T-helper 1 cell treated with Interleukin-12 subunit alpha and Interleukin-12 subunit beta and Interleukin-4 antibody, amounts not matched to agents 30 ng/mL and 1 ng/mL, for 36 hours (primary cell): ENCODE results near the gene ETHE1. TPM values are rescaled to one million over a fixed set of nuclear protein-coding genes. Genes with fewer than 3 reads are reported as not detected.
"Not testable (repeated sequence)": the region's sequence is repeated elsewhere in the genome, so short reads cannot be mapped to it uniquely, and the experiment has no call there.

Source experiments
- intact Hi-C: fragments of 100-400 bp; cut with micrococcal nuclease; formaldehyde crosslinking; loops from one replicate; pipeline ENCODE4 v1.15.1; 2024
- total RNA-seq: library from RNA; stranded (reverse); gene quantifications from 2 replicates; pipeline ENCODE4 v1.2.3, GENCODE V29; 2022

ETHE1 gene
- total RNA-seq, 1 donor from 2014 or later: 62.8 TPM

GRCh38 chr19:43525836-43526771, 897 bp downstream of the ETHE1 start:
- intact Hi-C loops: loop anchor here (1.0 to 5.0 kb wide), 3 partner anchors 7 to 1981 kb away; partner anchors contain the start of genes PHLDB3, VASP and ZNF575

- intact Hi-C loops: loop anchor here (1.0 to 5.0 kb wide), 3 partner anchors 8 to 1982 kb away; partner anchors contain the start of genes PHLDB3, VASP and ZNF575
Measured at GRCh38 chr19:43524922-43525835, 1.8 kb downstream of the ETHE1 start.

DNA sequence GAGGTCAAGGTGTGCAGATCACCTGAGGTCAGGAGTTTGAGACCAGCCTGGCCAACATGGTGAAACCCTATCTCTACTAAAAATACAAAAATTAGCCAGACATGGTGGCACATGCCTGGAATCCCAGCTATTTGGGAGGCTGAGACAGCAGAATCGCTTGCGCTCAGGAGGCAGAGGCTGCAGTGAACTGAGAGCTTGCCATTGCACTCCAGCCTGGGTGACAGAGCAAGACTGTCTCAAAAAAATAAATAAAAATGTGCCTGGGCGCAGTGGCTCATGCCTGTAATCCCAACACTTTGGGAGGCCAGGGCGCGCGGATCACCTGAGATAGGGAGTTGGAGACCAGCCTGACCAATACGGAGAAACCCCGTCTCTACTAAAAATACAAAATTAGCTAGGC, 3.3 kb downstream of the ETHE1 start:
- intact Hi-C loops: not testable (repeated sequence)

- intact Hi-C loops: no loop called here
Measured at GRCh38 chr19:43522929-43523328, 4.1 kb downstream of the ETHE1 start.

DNA sequence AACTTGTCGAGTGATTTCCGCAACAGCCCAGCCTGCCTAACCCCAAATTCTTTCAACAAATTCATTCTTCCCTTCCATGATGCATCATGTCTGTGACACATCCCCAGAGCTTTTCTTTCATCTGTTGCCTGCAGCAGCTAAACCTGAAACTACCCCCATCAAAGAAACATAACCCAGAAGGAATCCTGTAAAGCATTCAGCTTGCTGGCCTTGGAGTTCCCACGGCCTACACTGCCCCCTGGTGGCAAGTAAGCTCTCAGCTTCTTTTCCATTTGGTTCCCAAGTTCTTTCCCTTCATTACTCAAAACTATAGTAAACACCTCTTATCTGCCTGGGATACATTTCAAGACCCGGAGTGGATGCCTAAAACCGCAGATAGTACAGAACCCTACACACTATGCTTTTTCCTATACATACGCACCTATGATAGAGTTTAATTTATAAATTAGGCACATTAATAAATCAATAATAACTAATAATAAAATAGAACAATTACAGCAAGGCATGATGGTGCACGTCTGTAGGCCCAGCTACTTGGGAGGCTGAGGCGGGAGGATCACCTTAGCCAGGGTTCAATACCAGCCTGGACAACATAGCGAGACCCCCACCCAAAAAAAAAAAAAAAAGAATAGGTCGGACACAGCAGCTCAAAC, 7.4 kb downstream of the ETHE1 start:
- intact Hi-C loops: loop anchor here (1.0 to 10.0 kb wide), 6 partner anchors 8 to 245 kb away; partner anchors contain the start of genes ETHE1 and PHLDB3

- intact Hi-C loops: loop anchor here (10.0 kb wide), 1 partner anchor 243 kb away; no protein-coding TSS in a partner anchor
Measured at GRCh38 chr19:43518051-43518450, 8.9 kb downstream of the ETHE1 start.

GRCh38 chr19:43512399-43512798, 14.6 kb downstream of the ETHE1 start:
- intact Hi-C loops: loop anchor here (10.0 kb wide), 1 partner anchor 238 kb away; no protein-coding TSS in a partner anchor

GRCh38 chr19:43511324-43511723, 15.7 kb downstream of the ETHE1 start:
- intact Hi-C loops: loop anchor here (10.0 kb wide), 1 partner anchor 237 kb away; no protein-coding TSS in a partner anchor

GRCh38 chr19:43510713-43511112, 16.3 kb downstream of the ETHE1 start:
- intact Hi-C loops: loop anchor here (10.0 kb wide), 1 partner anchor 236 kb away; no protein-coding TSS in a partner anchor

DNA sequence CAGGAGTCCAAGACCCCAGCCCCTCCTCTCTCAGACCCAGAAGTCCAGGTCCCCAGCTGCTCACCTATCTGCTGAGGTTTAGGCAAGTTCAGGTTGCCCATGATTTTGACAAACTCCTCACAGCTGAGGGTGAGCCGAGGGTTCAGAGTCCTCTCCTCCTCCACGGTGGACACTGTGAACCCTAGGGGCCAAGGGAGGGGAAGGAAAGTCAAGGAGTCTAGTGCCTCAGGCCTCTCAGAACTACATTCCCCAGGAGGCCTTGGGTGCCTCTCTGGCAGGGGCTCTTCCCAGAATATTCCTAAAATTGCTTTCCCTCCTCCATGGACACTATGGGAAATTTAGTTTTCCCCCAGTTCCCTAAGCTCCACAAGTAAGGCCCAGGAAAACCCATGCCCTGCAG, 19.1 kb downstream of the ETHE1 start:
- intact Hi-C loops: no loop called here

DNA sequence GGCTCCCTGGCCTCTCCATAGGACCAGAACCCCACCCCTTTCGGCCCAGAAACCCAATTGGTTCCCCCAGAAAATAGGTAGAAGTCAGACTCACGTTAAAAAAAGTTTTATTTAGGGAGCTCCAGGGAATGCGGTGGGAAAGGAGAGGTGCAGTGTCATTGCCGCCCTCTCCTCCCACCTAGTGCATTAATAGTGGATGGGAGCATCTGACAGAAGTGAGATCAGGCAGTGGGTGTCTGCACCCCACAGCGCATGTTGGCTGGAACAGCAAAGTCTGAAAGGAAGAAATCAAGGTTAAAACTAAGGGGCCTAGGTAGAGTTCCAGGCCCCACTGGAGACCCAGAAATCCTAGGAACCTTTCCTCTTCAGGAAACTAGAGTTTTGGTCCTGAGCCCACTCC, 20.4 kb downstream of the ETHE1 start:
- intact Hi-C loops: no loop called here

DNA sequence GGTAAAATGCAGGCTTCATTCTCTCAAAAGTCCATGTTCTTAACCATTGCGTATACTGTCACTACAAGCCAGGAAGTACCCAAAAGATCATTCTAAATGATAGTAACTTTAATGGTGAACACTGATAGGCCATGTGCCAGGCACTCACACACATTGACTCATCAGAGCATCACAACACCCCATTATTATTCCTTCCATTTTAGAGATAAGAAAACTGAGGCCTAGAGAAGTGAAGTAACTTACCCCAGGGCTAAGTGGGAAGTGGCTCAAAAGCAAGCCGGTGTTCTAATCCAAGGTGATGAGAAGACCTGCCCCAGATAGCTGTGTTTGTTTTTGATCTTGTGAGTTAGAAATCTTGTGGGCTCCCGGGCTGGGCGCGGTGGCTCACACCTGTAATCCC, 21.1 kb downstream of the ETHE1 start:
- intact Hi-C loops: loop anchor here (2.0 kb wide), 1 partner anchor 67 kb away; no protein-coding TSS in a partner anchor

DNA sequence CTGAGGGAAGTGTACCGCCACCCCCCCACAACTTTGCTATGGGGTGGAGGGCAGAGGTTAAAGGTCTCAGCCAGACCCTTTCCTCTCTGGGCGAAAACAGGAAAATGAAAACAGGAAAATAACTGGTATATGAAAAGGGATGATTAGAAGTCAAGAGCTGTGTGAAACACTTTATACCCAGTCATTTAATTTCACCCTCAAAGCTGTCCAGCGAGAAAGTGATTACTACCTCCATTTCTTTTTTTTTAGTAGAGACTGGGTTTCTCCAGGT, 21.9 kb downstream of the ETHE1 start:
- intact Hi-C loops: loop anchor here (2.0 kb wide), 1 partner anchor 66 kb away; no protein-coding TSS in a partner anchor

GRCh38 chr19:43504426-43505185, 22.4 kb downstream of the ETHE1 start, which contains the start of gene PHLDB3:
TSS of gene PHLDB3 (minus strand) at chr19:43504746. CDS start at chr19:43504118, 628 bp downstream.
- intact Hi-C loops: loop anchor here (1.0 to 2.0 kb wide), 12 partner anchors 15 to 250 kb away; partner anchors contain the start of genes IRGQ, SMG9, ZNF428 and ZNF575

- intact Hi-C loops: loop anchor here (1.0 to 2.0 kb wide), 12 partner anchors 16 to 251 kb away; partner anchors contain the start of genes IRGQ, SMG9, ZNF428 and ZNF575
Measured at GRCh38 chr19:43503501-43504425, 23.2 kb downstream of the ETHE1 start.

DNA sequence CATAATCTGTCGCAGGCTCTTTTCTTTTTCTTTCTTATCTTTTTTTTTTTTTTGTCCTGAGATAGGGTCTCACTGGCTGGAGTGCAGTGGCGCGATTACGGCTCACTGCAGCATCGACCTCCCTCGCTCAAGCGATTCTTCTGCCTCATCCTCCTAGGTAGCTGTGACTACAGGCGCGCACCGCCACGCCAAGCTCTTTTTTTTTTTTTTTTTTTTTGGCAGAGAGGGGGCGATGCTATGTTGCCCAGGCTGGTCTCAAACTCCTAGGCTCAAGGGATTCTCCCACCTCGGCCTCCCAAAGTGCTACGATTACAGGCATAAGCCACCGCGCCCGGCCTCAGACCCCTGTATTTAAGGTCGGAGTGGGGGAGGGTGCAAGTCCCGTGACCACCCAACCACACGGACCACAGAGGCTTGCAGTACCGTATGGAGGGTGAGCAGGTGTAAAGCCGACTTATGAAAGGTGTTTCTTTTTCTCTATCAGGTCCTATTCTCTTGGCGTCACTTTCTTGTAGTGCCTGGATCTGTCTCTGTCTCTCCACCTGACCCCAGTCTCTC, 24.5 kb downstream of the ETHE1 start:
- intact Hi-C loops: no loop called here

GRCh38 chr19:43501661-43502418, 25.2 kb downstream of the ETHE1 start:
- intact Hi-C loops: no loop called here

DNA sequence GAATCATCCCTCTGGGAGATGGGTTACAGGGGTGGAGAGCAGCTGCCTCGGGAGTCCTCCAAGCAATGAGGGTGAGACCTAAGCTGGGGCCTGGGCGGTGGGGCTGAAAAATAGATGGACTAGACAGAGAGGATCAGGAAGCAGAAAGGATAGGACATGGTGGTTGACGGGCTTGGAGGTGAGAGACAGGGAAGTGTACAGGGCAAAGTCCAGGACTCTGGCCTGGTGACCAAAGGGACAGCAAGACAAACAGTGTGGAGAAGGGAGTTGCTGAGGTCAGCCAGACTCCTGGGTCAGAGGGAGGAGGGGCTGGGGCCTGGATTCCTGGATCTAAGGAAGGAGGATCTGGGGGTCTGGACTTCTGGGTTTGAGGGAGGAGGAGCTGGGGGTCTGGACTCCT, 28.0 kb downstream of the ETHE1 start:
- intact Hi-C loops: no loop called here
